NB4 (cell line): ENCODE measurements around the gene NYNRIN.

Experiments
- CTCF ChIP-seq: IDR thresholded peaks from one replicate; pipeline ENCODE4 v1.5.1; 2012; ENCODE audit warnings: low read depth, low read length
- POLR2A ChIP-seq: IDR thresholded peaks from 2 replicates; pipeline ENCODE4 v1.6.1; 2011; ENCODE audit warnings: mild to moderate bottlenecking; ENCODE audit not compliant: insufficient read length; ENCODE audit errors: extremely low read depth

GRCh38 chr14:24385524-24385923 is 13.3 kb upstream of the NYNRIN start:
- TF ChIP-seq CTCF (no peak), POLR2A (no peak)
